Astrocyte (in vitro differentiated cells and primary cell): ENCODE data around the gene FAM227B. TPM values are rescaled to one million over a fixed set of nuclear protein-coding genes. Genes with fewer than 3 reads are reported as not detected.
A peak's percentile ranks its signal among the peaks of the same experiment; 100 is the strongest.

ENCODE experiments used
- DNase-seq: peaks from one replicate; pipeline ENCODE4 v3.0.0-alpha.2; 2010; ENCODE audit warnings: low read depth
- FAIRE-seq: peaks from 2 replicates; lab custom pipeline; 2011; peaks lifted over from hg19 to GRCh38; lab: Jason Lieb, UNC
- H2AFZ ChIP-seq: 2 replicates; pipeline ENCODE4 v1.6.0; 2012; ENCODE audit warnings: low read depth, low read length, inconsistent platforms
- H3K27ac ChIP-seq: 2 replicates; pipeline ENCODE4 v1.5.1; 2011; ENCODE audit warnings: low read depth, low read length, inconsistent platforms
- H3K27me3 ChIP-seq: 2 replicates; pipeline ENCODE4 v1.6.0; 2011; ENCODE audit warnings: low read length, inconsistent platforms; ENCODE audit not compliant: insufficient read depth
- H3K36me3 ChIP-seq: 2 replicates; pipeline ENCODE4 v1.5.1; 2011; ENCODE audit warnings: low read length, inconsistent platforms; ENCODE audit not compliant: insufficient read depth
- H3K4me1 ChIP-seq: 2 replicates; pipeline ENCODE4 v1.5.1; 2011; ENCODE audit warnings: low read length, inconsistent platforms; ENCODE audit not compliant: insufficient read depth
- H3K4me2 ChIP-seq: 2 replicates; pipeline ENCODE4 v1.6.0; 2012; ENCODE audit warnings: low read length, inconsistent platforms
- H3K4me3 ChIP-seq: 2 replicates; pipeline ENCODE4 v1.5.1; 2011; ENCODE audit warnings: low read depth, mild to moderate bottlenecking, low read length, inconsistent platforms; ENCODE audit not compliant: insufficient read depth
- H3K79me2 ChIP-seq: 2 replicates; pipeline ENCODE4 v1.6.0; 2012; ENCODE audit warnings: mild to moderate bottlenecking, low read length, inconsistent platforms; ENCODE audit not compliant: insufficient read depth
- H3K9ac ChIP-seq: 2 replicates; pipeline ENCODE4 v1.6.0; 2012; ENCODE audit warnings: mild to moderate bottlenecking, low read length, inconsistent platforms
- H3K9me3 ChIP-seq: 2 replicates; pipeline ENCODE4 v1.5.1; 2012; ENCODE audit warnings: low read depth, mild to moderate bottlenecking, low read length, inconsistent platforms; ENCODE audit not compliant: insufficient read depth
- H4K20me1 ChIP-seq: 2 replicates; pipeline ENCODE4 v1.6.0; 2012; ENCODE audit warnings: low read length, inconsistent platforms; ENCODE audit not compliant: insufficient read depth
- H3K27ac Mint-ChIP-seq: one replicate; pipeline ENCODE4 v1.8.0; 2021; ENCODE audit warnings: mild to moderate bottlenecking, mixed read lengths; ENCODE audit not compliant: unreplicated experiment
- H3K27me3 Mint-ChIP-seq: one replicate; pipeline ENCODE4 v1.8.0; 2021; ENCODE audit warnings: low read depth, mixed read lengths; ENCODE audit not compliant: unreplicated experiment
- H3K36me3 Mint-ChIP-seq: one replicate; pipeline ENCODE4 v1.8.0; 2021; ENCODE audit warnings: low read depth, mixed read lengths; ENCODE audit not compliant: unreplicated experiment
- H3K4me1 Mint-ChIP-seq: one replicate; pipeline ENCODE4 v1.8.0; 2021; ENCODE audit warnings: low read depth, mixed read lengths; ENCODE audit not compliant: unreplicated experiment
- H3K4me3 Mint-ChIP-seq: one replicate; pipeline ENCODE4 v1.8.0; 2021; ENCODE audit warnings: mild to moderate bottlenecking, moderate library complexity, mixed read lengths; ENCODE audit not compliant: unreplicated experiment
- H3K9me3 Mint-ChIP-seq: one replicate; pipeline ENCODE4 v1.8.0; 2021; ENCODE audit warnings: mild to moderate bottlenecking, mixed read lengths; ENCODE audit not compliant: unreplicated experiment
- EZH2 ChIP-seq: IDR thresholded peaks from 2 replicates; pipeline ENCODE4 v1.6.1; 2012; ENCODE audit warnings: mild to moderate bottlenecking, low read length, inconsistent platforms; ENCODE audit not compliant: insufficient read depth
- total RNA-seq: library from RNA; stranded (reverse); gene quantifications from 2 replicates; pipeline ENCODE4 v1.2.1, GENCODE V29; 2021
- TF ChIP-seq, protein P1 (sequence below): IDR thresholded peaks from 2 replicates; pipeline ENCODE4 v1.5.1; 2011; ENCODE audit warnings: low read depth, mild to moderate bottlenecking, inconsistent platforms, low read length, moderate library complexity; ENCODE audit not compliant: insufficient read depth

Gene FAM227B
- total RNA-seq, 1 donor from 2014 or later: 5.7 TPM

GRCh38 chr15:49621887-49622286 is 1.3 kb upstream of the FAM227B start:
- peak overlapping the region; percentile 95 for H3K4me3 Mint-ChIP-seq
- Histone ChIP-seq H2AFZ (no peak overlapping the region), H4K20me1 (no peaks in the 10 kb centered on the region), H3K9ac (peak overlapping the region; percentile 95), H3K4me1 (peaks cover 12% of the 10 kb centered on the region), H3K36me3 (peaks cover 7% of the 10 kb centered on the region), H3K9me3 (peaks cover 4% of the 10 kb centered on the region), H3K27me3 (no peaks in the 10 kb centered on the region), H3K4me3 (peak overlapping the region; percentile 90), H3K79me2 (peaks cover 44% of the 10 kb centered on the region), H3K4me2 (peak overlapping the region; percentile 83), H3K27ac (peak overlapping the region; percentile 96)
- TF ChIP-seq, protein P1, sequence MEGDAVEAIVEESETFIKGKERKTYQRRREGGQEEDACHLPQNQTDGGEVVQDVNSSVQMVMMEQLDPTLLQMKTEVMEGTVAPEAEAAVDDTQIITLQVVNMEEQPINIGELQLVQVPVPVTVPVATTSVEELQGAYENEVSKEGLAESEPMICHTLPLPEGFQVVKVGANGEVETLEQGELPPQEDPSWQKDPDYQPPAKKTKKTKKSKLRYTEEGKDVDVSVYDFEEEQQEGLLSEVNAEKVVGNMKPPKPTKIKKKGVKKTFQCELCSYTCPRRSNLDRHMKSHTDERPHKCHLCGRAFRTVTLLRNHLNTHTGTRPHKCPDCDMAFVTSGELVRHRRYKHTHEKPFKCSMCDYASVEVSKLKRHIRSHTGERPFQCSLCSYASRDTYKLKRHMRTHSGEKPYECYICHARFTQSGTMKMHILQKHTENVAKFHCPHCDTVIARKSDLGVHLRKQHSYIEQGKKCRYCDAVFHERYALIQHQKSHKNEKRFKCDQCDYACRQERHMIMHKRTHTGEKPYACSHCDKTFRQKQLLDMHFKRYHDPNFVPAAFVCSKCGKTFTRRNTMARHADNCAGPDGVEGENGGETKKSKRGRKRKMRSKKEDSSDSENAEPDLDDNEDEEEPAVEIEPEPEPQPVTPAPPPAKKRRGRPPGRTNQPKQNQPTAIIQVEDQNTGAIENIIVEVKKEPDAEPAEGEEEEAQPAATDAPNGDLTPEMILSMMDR: no peak
- no peak for TF ChIP-seq EZH2
- peaks cover 9% of the 10 kb centered on the region for H3K36me3 Mint-ChIP-seq
- no peaks in the 10 kb centered on the region for H3K27me3 Mint-ChIP-seq
- H3K9me3 Mint-ChIP-seq: peaks cover 5% of the 10 kb centered on the region
- peak overlapping the region; percentile 89 for H3K27ac Mint-ChIP-seq
- DNase-seq (peak; percentile 3), FAIRE-seq (no peak)
- peaks cover 30% of the 10 kb centered on the region for H3K4me1 Mint-ChIP-seq

GRCh38 chr15:49621401-49621811 is 788 bp upstream of the FAM227B start:
- Histone ChIP-seq H4K20me1 (no peaks in the 10 kb centered on the region), H3K9ac (peak overlapping the region; percentile 95), H3K27me3 (no peaks in the 10 kb centered on the region), H3K27ac (peak overlapping the region; percentile 96), H3K9me3 (peaks cover 4% of the 10 kb centered on the region), H3K4me2 (peak overlapping the region; percentile 83), H3K79me2 (peaks cover 44% of the 10 kb centered on the region), H3K36me3 (peaks cover 7% of the 10 kb centered on the region), H3K4me3 (peak overlapping the region; percentile 90), H2AFZ (no peak overlapping the region), H3K4me1 (peaks cover 12% of the 10 kb centered on the region)
- Mint-ChIP-seq H3K36me3 (peaks cover 9% of the 10 kb centered on the region), H3K4me1 (peaks cover 27% of the 10 kb centered on the region), H3K9me3 (peaks cover 7% of the 10 kb centered on the region), H3K27me3 (no peaks in the 10 kb centered on the region), H3K4me3 (peak overlapping the region; percentile 95), H3K27ac (peak overlapping the region; percentile 89)
- FAIRE-seq (no peak), DNase-seq (peak; percentile 23)
- no peak for TF ChIP-seq EZH2
- TF ChIP-seq, protein P1: no peak

GRCh38 chr15:49620199-49620598 is 419 bp downstream of the FAM227B start:
- peaks cover 27% of the 10 kb centered on the region for H3K4me1 Mint-ChIP-seq

More at GRCh38 chr15:49620199-49620598, 419 bp downstream of the FAM227B start:
- peaks cover 37% of the 10 kb centered on the region for H3K79me2 ChIP-seq
- peak overlapping the region; percentile 83 for H3K4me2 ChIP-seq
- Mint-ChIP-seq H3K9me3 (peaks cover 10% of the 10 kb centered on the region), H3K4me3 (peak overlapping the region; percentile 95), H3K27ac (peak overlapping the region; percentile 89), H3K36me3 (peaks cover 4% of the 10 kb centered on the region), H3K27me3 (no peaks in the 10 kb centered on the region)
- peak overlapping the region; percentile 95 for H3K9ac ChIP-seq
- no peaks in the 10 kb centered on the region for H3K36me3 ChIP-seq
- peaks cover 12% of the 10 kb centered on the region for H3K4me1 ChIP-seq
- no peaks in the 10 kb centered on the region for H3K27me3 ChIP-seq
- no peak for FAIRE-seq
- peak overlapping the region; percentile 85 for H3K27ac ChIP-seq
- TF ChIP-seq, protein P1: no peak
- no peak for TF ChIP-seq EZH2
- DNase-seq: peak; percentile 35
- H4K20me1 ChIP-seq: no peaks in the 10 kb centered on the region
- H3K4me3 ChIP-seq: peak overlapping the region; percentile 90
- H3K9me3 ChIP-seq: peaks cover 1% of the 10 kb centered on the region
- peak overlapping the region; percentile 77 for H2AFZ ChIP-seq
